H9 (cell line): ENCODE measurements around the gene PATL1. TPM values are rescaled to one million over a fixed set of nuclear protein-coding genes. Genes with fewer than 3 reads are reported as not detected.

ENCODE experiments used
- DNase-seq: peaks from one replicate; pipeline ENCODE4 v3.0.0-alpha.2; 2017
- H2AFZ ChIP-seq: one replicate; pipeline ENCODE4 v1.6.1; 2013; ENCODE audit warnings: mild to moderate bottlenecking, low read length, control low read depth, moderate library complexity
- H2AK5ac ChIP-seq: 2 replicates; pipeline ENCODE4 v1.6.1; 2013; ENCODE audit warnings: low read length, control low read depth, mixed read lengths; ENCODE audit not compliant: insufficient read length
- H2BK120ac ChIP-seq: one replicate; pipeline ENCODE4 v1.6.1; 2013; ENCODE audit warnings: low read depth, mild to moderate bottlenecking, low read length, control low read depth, inconsistent platforms; ENCODE audit not compliant: poor library complexity, severe bottlenecking
- H2BK12ac ChIP-seq: 2 replicates; pipeline ENCODE4 v1.6.1; 2013; ENCODE audit warnings: low read length, control low read depth, mixed read lengths, low read depth; ENCODE audit not compliant: insufficient read length
- H2BK15ac ChIP-seq: 2 replicates; pipeline ENCODE4 v1.6.1; 2013; ENCODE audit warnings: low read depth, low read length, control low read depth
- H2BK20ac ChIP-seq: one replicate; pipeline ENCODE4 v1.6.1; 2013; ENCODE audit warnings: low read depth, mild to moderate bottlenecking, low read length, control low read depth, inconsistent platforms; ENCODE audit not compliant: poor library complexity, severe bottlenecking
- H2BK5ac ChIP-seq: 2 replicates; pipeline ENCODE4 v1.6.1; 2013; ENCODE audit warnings: low read length, control low read depth, mixed read lengths; ENCODE audit not compliant: insufficient read length
- H3K14ac ChIP-seq: 2 replicates; pipeline ENCODE4 v1.6.1; 2013; ENCODE audit warnings: low read length, control low read depth; ENCODE audit not compliant: insufficient read depth
- H3K18ac ChIP-seq: 2 replicates; pipeline ENCODE4 v1.6.1; 2013; ENCODE audit warnings: low read depth, mild to moderate bottlenecking, mixed read lengths, low read length, control low read depth; ENCODE audit not compliant: insufficient read length
- H3K23ac ChIP-seq: 2 replicates; pipeline ENCODE4 v1.6.1; 2013; ENCODE audit warnings: low read length, control low read depth, mixed read lengths, low read depth; ENCODE audit not compliant: insufficient read length
- H3K23me2 ChIP-seq: 2 replicates; pipeline ENCODE4 v1.6.1; 2013; ENCODE audit warnings: low read depth, mild to moderate bottlenecking, mixed read lengths, low read length, control low read depth; ENCODE audit not compliant: insufficient read length, poor library complexity, severe bottlenecking
- H3K27ac ChIP-seq: 2 replicates; pipeline ENCODE4 v1.5.1; 2013; ENCODE audit warnings: low read length, control low read depth, mixed read lengths, low read depth; ENCODE audit not compliant: insufficient read length
- H3K27me3 ChIP-seq: 2 replicates; pipeline ENCODE4 v1.6.1; 2013; ENCODE audit warnings: low read length, control low read depth, inconsistent platforms; ENCODE audit not compliant: insufficient read depth
- H3K4ac ChIP-seq: 2 replicates; pipeline ENCODE4 v1.6.1; 2013; ENCODE audit warnings: low read depth, mild to moderate bottlenecking, control low read depth, inconsistent platforms, low read length, moderate library complexity
- H3K4me1 ChIP-seq: 2 replicates; pipeline ENCODE4 v1.6.1; 2013; ENCODE audit warnings: low read length, control low read depth, inconsistent platforms; ENCODE audit not compliant: insufficient read depth
- H3K4me2 ChIP-seq: 2 replicates; pipeline ENCODE4 v1.6.1; 2013; ENCODE audit warnings: low read length, control low read depth, mixed read lengths; ENCODE audit not compliant: insufficient read length, insufficient read depth
- H3K56ac ChIP-seq: 2 replicates; pipeline ENCODE4 v1.6.1; 2013; ENCODE audit warnings: low read depth, mild to moderate bottlenecking, mixed read lengths, low read length, control low read depth; ENCODE audit not compliant: insufficient read length
- H3K79me1 ChIP-seq: 2 replicates; pipeline ENCODE4 v1.6.1; 2013; ENCODE audit warnings: low read depth, mild to moderate bottlenecking, moderate library complexity, low read length, control low read depth, inconsistent platforms; ENCODE audit not compliant: insufficient read depth, poor library complexity, severe bottlenecking
- H3K79me2 ChIP-seq: 2 replicates; pipeline ENCODE4 v1.6.1; 2013; ENCODE audit warnings: low read length, control low read depth, inconsistent platforms; ENCODE audit not compliant: insufficient read depth
- H3K9ac ChIP-seq: 2 replicates; pipeline ENCODE4 v1.6.1; 2013; ENCODE audit warnings: low read length, control low read depth, mixed read lengths; ENCODE audit not compliant: insufficient read length; ENCODE audit errors: extremely low read depth
- H3K9me3 ChIP-seq: one replicate; pipeline ENCODE4 v1.6.1; 2013; ENCODE audit warnings: low read depth, low read length, inconsistent platforms; ENCODE audit not compliant: control insufficient read depth
- H3T11ph ChIP-seq: one replicate; pipeline ENCODE4 v1.6.1; 2013; ENCODE audit warnings: mild to moderate bottlenecking, low read length, control low read depth, inconsistent platforms
- H4K20me1 ChIP-seq: one replicate; pipeline ENCODE4 v1.6.1; 2013; ENCODE audit not compliant: control insufficient read depth, insufficient read length, insufficient read depth
- H4K5ac ChIP-seq: 2 replicates; pipeline ENCODE4 v1.6.1; 2013; ENCODE audit warnings: low read depth, mild to moderate bottlenecking, mixed read lengths, low read length, control low read depth; ENCODE audit not compliant: insufficient read length
- H4K8ac ChIP-seq: replicated peaks from 2 replicates; pipeline ENCODE4 v1.6.1; 2013; ENCODE audit warnings: low read length, control low read depth, mixed read lengths, low read depth; ENCODE audit not compliant: insufficient read length
- H4K91ac ChIP-seq: 2 replicates; pipeline ENCODE4 v1.6.1; 2013; ENCODE audit warnings: low read depth, mild to moderate bottlenecking, moderate library complexity, mixed read lengths, low read length, control low read depth; ENCODE audit not compliant: insufficient read length
- H3K27ac Mint-ChIP-seq, 3 experiments: 2 replicates in 2 of 3; 3 replicates in 1 of 3; pipeline ENCODE4 v1.8.0; 2020 to 2021; ENCODE audit warnings: mixed read lengths in 3 of 3, mild to moderate bottlenecking in 1 of 3, moderate library complexity in 1 of 3
- H3K27me3 Mint-ChIP-seq: 2 replicates; pipeline ENCODE4 v1.8.0; 2021; ENCODE audit warnings: low read depth, mild to moderate bottlenecking, moderate library complexity, mixed read lengths
- H3K36me3 Mint-ChIP-seq, 3 experiments: 2 replicates in 2 of 3; 3 replicates in 1 of 3; pipeline ENCODE4 v1.8.0; 2020 to 2021; ENCODE audit warnings: low read depth in 3 of 3, mixed read lengths in 3 of 3; ENCODE audit not compliant: insufficient read depth in 1 of 3
- H3K4me1 Mint-ChIP-seq, 2 experiments: 2 replicates each; pipeline ENCODE4 v1.8.0; 2020; ENCODE audit warnings: mixed read lengths in 2 of 2
- H3K4me3 Mint-ChIP-seq, 2 experiments: 2 replicates in 1 of 2; 3 replicates in 1 of 2; pipeline ENCODE4 v1.8.0; 2020 to 2021; ENCODE audit warnings: mild to moderate bottlenecking in 2 of 2, mixed read lengths in 2 of 2, moderate library complexity in 1 of 2
- H3K9me3 Mint-ChIP-seq, 2 experiments: 2 replicates in 1 of 2; 3 replicates in 1 of 2; pipeline ENCODE4 v1.8.0; 2020; ENCODE audit warnings: mild to moderate bottlenecking in 2 of 2, mixed read lengths in 2 of 2, moderate library complexity in 1 of 2
- WGBS: extraction: QIAGEN DNeasy Blood & Tissue Kit; methylation state at CpG from one replicate; pipeline ENCODE4 v1.1.7; 2013; ENCODE audit warnings: missing lambda C conversion rate, low lambda C conversion rate, mixed read lengths; ENCODE audit not compliant: insufficient read length; ENCODE audit errors: extremely low coverage; 5-methylcytosine and 5-hydroxymethylcytosine counted together
- total RNA-seq: library from RNA; stranded (reverse); gene quantifications from 2 replicates; pipeline ENCODE4 v1.2.1, GENCODE V29; 2021
- TF ChIP-seq, protein P1 (sequence below): fragments of 200-600 bp; sonication (generic); conservative IDR thresholded peaks from 3 replicates; pipeline ENCODE4 v1.8.0; 2021; ENCODE audit warnings: antibody characterized with exemption, mild to moderate bottlenecking

The PATL1 gene
- total RNA-seq, 1 experiment from 2014 or later = 31.4 TPM

DNA sequence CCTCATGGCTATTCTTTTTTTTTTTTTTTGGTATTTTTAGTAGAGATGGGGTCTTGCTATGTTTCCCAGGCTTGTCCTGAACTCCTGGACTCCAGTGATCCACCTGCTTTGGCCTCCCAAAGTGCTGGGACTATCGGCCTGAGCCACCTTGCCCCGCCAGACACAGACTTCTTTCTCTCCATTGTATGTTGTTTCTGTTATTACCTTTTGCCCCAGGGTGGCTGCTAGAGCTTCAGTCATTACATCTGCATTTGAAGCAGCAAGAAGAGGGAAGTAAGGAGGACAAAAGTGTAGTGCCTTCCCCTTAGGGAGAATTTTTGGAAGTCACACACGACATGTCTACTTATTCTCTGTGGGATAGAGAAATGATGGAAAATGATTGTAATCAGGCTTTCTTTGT, 43.1 kb downstream of the PATL1 start:
- peaks cover 24% of the 10 kb centered on the region in 2 experiments for H3K4me1 Mint-ChIP-seq
- Histone ChIP-seq H3K18ac (no peak overlapping the region), H4K5ac (no peak overlapping the region), H3K23me2 (no peaks in the 10 kb centered on the region), H2BK120ac (no peak overlapping the region), H2BK15ac (no peak overlapping the region), H2BK12ac (no peak overlapping the region), H3K4ac (no peak overlapping the region), H3K27ac (no peak overlapping the region), H3K23ac (no peak overlapping the region), H3T11ph (no peak overlapping the region), H4K91ac (no peak overlapping the region), H3K9ac (no peak overlapping the region), H4K8ac (no peak overlapping the region), H2AFZ (no peak overlapping the region), H3K79me2 (no peaks in the 10 kb centered on the region), H2AK5ac (no peak overlapping the region), H3K27me3 (no peaks in the 10 kb centered on the region), H2BK5ac (no peak overlapping the region), H3K9me3 (no peaks in the 10 kb centered on the region), H3K4me2 (no peak overlapping the region), H4K20me1 (no peaks in the 10 kb centered on the region), H3K56ac (no peak overlapping the region), H2BK20ac (no peak overlapping the region), H3K14ac (no peak overlapping the region), H3K4me1 (no peaks in the 10 kb centered on the region; the same call in 1 of the 2 replicates), H3K79me1 (no peaks in the 10 kb centered on the region)
- TF ChIP-seq, protein P1, sequence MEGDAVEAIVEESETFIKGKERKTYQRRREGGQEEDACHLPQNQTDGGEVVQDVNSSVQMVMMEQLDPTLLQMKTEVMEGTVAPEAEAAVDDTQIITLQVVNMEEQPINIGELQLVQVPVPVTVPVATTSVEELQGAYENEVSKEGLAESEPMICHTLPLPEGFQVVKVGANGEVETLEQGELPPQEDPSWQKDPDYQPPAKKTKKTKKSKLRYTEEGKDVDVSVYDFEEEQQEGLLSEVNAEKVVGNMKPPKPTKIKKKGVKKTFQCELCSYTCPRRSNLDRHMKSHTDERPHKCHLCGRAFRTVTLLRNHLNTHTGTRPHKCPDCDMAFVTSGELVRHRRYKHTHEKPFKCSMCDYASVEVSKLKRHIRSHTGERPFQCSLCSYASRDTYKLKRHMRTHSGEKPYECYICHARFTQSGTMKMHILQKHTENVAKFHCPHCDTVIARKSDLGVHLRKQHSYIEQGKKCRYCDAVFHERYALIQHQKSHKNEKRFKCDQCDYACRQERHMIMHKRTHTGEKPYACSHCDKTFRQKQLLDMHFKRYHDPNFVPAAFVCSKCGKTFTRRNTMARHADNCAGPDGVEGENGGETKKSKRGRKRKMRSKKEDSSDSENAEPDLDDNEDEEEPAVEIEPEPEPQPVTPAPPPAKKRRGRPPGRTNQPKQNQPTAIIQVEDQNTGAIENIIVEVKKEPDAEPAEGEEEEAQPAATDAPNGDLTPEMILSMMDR = no peak
- H3K27ac Mint-ChIP-seq = peak overlapping the region; percentile 0 to 70 (median 4); a peak in 5 of 7 replicates
- WGBS = no CpG with 5 or more reads among the region's 3 CpGs
- H3K9me3 Mint-ChIP-seq = no peaks in the 10 kb centered on the region; a peak in 1 of 5 replicates
- H3K27me3 Mint-ChIP-seq = no peaks in the 10 kb centered on the region
- DNase-seq = no peak
- no peak overlapping the region for H3K4me3 Mint-ChIP-seq
- H3K36me3 Mint-ChIP-seq = no peaks in the 10 kb centered on the region
